Fibroblast of lung (primary cell): Measurements from ENCODE around the gene WNT4.

Source experiments
- EZH2 ChIP-seq: IDR thresholded peaks from 2 replicates; pipeline ENCODE4 v1.5.1; 2012; ENCODE audit warnings: low read length, control low read depth, mild to moderate bottlenecking; ENCODE audit errors: missing control alignments
- TF ChIP-seq, protein P1 (sequence below), 2 donors: IDR thresholded peaks in 1 of 2; conservative IDR thresholded peaks in 1 of 2; 1 replicate in 1 of 2; 2 replicates in 1 of 2; pipeline ENCODE4 v1.5.1; 2011 to 2012; ENCODE audit warnings: low read length in 2 of 2, control low read depth in 1 of 2, inconsistent platforms in 1 of 2, low read depth in 1 of 2, mild to moderate bottlenecking in 1 of 2

DNA sequence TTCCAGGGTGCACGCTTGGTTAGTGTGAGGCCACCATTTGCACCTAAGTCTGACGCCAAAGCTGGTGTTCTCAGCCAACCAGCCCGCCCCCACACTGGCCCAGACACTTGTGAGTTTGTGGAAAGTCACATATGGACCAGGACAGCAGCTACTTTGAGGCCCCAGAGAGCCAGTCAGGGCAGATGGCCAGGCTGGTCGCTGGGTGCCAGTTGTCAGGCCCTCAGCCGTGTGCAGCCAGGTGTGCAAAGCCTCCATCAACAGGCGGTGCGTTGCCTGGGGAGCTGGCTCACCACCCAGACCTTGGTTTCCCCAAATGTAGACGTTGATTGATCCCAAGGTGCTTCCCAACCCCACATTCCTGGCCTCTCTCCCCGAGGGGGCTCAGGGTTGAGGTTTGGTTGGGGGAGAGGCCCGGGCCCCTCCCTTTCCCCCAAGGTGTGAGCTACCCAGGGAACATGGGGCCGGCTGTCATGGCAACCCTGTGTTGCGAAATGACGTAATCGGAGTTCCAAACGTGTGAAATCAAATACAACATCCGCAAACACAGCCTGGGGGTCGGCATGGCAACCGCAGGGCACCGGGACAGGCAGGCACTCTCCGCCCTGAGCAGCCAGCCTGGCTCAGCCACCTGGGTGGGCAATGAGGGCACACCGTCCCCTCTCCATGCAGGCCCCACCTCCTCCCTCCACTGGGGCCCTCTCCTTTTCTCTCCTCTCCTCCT is 42.2 kb upstream of the WNT4 start:
- no peak for TF ChIP-seq EZH2
- TF ChIP-seq, protein P1, sequence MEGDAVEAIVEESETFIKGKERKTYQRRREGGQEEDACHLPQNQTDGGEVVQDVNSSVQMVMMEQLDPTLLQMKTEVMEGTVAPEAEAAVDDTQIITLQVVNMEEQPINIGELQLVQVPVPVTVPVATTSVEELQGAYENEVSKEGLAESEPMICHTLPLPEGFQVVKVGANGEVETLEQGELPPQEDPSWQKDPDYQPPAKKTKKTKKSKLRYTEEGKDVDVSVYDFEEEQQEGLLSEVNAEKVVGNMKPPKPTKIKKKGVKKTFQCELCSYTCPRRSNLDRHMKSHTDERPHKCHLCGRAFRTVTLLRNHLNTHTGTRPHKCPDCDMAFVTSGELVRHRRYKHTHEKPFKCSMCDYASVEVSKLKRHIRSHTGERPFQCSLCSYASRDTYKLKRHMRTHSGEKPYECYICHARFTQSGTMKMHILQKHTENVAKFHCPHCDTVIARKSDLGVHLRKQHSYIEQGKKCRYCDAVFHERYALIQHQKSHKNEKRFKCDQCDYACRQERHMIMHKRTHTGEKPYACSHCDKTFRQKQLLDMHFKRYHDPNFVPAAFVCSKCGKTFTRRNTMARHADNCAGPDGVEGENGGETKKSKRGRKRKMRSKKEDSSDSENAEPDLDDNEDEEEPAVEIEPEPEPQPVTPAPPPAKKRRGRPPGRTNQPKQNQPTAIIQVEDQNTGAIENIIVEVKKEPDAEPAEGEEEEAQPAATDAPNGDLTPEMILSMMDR (conservative IDR thresholded peaks at IDR 0.05 in 1 of 2, IDR thresholded peaks at IDR 0.05 in 1 of 2; ENCODE audit: low read depth in 1 of 2, low read length in 2 of 2), result no peak
